Cardiac septum (tissue), 1 donor: Measurements from ENCODE around the gene BARX1. TPM values are rescaled to one million over a fixed set of nuclear protein-coding genes. Genes with fewer than 3 reads are reported as not detected.

Experiments used
- DNase-seq: peaks from one replicate; pipeline ENCODE4 v3.0.0-alpha.2; 2020; ENCODE audit warnings: low spot score
- intact Hi-C: fragments of 100-400 bp; cut with DNase I; formaldehyde crosslinking; loops from one replicate; pipeline ENCODE4 v1.14.0; 2022
- total RNA-seq: library from RNA; stranded (reverse); fragmentation: NEBNext Ultra II Directional; extraction: Animal tissue kit (Norgen Biotek cat#: 25700); gene quantifications from one replicate; pipeline ENCODE4 v1.2.1, GENCODE V29; 2021
- donor health status: DM: no; HTN: no; CAD: no.

Gene BARX1
- total RNA-seq, 1 donor from 2014 or later = 0.19 TPM

GRCh38 chr9:93905473-93906133 is 49.6 kb downstream of the BARX1 start:
- intact Hi-C loops = no loop called here
- DNase-seq = peak; percentile 57

- intact Hi-C loops = no loop called here
- peak; percentile 66 for DNase-seq
Measured at GRCh38 chr9:93904649-93905472, 50.3 kb downstream of the BARX1 start.

DNA sequence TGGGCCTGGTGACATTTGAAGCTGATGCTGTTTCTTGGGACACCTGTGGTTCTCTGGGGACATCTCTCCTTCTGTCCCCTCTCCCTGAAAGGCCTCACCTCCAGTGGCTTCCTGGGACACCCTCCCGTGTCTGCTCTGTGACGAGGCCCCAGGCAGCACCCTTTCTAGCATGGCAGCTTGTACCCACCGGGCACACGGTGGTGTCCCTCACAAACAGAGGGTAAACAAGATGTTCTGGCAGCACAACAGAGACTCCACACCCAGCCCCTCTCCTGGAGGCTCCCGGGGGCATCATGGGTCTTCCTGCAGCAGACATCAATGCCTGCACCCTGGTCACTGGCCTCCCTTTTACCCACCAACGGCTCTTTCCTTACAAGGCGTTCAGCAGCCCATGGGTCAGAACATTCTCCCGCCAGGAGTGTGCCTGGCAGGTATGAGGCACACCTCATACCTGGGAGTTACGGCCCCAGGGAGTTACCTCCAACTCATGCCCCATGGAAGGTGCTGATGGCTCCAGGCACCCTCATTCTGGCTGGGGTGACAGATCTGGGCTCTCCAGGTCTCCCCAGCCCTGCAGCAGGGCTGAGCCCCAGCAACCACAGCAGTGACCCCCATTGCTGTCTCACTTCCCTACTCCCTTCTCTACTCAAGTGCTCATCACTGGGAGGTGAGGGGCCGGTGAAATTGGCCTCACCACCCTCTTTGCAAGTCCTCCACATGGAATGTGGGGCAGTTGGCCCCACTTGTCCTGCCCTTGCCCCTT is 51.1 kb downstream of the BARX1 start:
- intact Hi-C loops = no loop called here
- DNase-seq = peak; percentile 71

DNA sequence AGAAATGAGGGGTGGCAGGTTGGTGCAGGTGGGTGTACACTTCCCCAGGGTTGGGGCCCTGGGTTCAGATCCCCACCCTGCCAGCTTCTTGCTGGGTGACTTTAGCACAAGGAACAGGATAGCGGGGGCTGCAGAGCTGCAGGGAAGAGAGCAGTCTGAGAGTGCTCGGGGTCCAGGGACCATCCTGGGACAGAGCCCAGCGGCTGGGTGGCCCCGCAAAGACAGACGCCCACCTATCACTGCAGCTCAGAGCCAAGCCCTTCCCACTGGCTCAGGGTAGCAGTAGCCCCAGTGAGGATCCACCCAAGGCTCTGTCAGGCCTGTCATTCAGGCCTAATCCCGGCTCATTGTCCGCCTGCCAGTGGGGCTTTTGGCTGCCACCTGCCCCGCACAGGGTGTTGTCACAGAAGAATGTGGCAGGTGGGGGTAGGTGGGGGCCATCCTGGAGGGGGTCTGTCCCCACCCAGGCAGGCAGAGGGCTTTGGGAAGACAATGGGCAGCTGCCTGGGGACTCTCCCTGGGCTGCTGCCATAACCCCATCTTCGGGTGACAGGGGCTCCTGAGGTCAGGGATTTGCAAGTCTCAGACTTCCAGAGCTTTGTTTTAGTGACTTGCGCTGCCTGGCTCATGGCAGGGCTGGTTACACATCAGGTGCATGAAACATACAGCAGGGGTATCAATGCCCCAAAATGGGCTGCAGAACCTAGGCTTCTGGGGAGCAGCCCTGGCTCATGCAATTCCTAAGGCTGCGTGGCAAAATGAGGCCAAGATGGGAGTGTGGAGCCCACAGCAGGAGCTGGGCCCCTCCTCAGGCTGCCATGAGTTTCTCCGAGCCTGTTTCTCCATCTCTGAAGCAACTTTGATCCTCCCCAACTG is 52.1 kb downstream of the BARX1 start:
- DNase-seq = peak; percentile 56
- intact Hi-C loops = no loop called here

DNA sequence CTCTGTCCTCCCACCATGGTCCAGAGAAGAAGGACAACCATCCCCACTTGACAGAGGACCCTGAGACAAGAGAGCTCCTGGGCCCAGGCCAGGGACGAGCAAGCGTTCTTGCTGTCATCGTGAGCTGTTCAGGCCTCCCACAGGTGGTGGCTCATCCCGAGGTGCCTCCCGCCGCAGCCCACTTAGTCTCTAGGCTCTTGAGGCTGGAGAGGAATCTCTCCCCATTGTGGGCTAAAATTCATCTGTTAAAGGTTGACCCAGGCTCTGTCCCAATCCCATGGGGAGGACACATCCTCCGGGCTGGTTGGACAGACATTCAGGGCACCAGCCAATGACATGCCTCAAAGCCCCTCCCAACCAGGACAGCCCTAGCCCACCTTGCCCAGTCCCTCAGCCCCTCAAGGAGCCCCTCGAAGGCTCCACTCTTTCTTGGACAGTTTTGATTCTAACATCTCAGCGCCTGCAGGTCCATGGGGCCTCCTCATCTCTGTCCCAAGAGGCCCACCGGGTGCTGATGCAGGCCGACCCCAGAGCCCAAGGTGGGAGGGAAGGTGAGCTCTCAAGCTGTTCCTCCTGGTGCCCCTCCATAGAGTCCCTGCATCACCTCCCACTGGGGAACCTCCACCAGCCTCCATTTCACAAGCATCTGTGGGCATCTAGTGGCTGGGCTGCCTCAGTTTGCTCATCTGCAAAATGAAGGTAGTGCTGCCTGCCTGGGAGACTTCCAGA is 52.9 kb downstream of the BARX1 start:
- DNase-seq = peak; percentile 56

More for the DNA sequence above, 52.9 kb downstream of the BARX1 start:
- intact Hi-C loops = no loop called here

Other genes with a start within 250 kb of the BARX1 start
- 14.0 TPM for gene PTPDC1, start 129.1 kb upstream of the BARX1 start, total RNA-seq